ENCODE data around the gene FRMD5.

The FRMD5 gene

DNA sequence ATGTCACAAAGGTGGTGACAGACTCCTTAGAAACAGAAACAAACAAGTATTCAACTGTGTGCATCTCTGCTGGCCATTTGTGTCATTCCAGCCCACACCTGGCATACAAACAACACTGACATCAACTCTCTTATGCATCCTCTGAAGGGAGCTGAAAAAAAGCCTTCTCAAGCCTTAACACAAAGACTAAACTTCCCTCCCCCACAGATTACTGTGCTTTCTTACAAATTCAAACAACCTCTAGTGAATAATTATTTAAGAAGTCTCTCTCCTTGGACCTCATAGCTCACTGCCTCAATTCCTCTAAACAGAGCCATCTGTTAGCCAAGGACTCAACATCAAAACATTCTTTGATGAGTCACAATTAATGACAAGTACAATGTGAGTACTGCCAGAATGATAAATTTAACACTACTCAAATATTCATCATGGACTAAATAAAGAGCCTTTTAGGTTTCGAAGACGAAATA lies 236.2 kb downstream of the FRMD5 start:
- no peak for DNase-seq

DNA sequence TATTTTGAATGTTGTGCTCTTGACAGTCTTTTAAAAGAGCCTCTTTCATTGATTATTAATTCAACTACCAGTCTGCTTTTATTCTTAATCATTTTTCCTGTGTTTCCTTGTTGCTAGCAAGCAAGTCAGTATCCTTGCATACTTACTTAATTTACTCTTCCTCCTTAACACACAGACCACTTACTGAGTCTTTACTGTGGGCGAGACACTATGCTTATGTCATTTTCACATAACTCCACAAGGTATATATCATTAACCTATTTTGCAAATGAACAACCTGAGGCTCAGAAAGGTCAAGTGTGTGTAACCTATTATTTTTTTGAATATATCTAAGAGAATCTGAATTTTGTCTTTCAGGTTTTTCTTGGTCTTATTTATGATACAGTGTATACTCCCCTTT lies 237.3 kb downstream of the FRMD5 start:
- no peak for DNase-seq

DNA sequence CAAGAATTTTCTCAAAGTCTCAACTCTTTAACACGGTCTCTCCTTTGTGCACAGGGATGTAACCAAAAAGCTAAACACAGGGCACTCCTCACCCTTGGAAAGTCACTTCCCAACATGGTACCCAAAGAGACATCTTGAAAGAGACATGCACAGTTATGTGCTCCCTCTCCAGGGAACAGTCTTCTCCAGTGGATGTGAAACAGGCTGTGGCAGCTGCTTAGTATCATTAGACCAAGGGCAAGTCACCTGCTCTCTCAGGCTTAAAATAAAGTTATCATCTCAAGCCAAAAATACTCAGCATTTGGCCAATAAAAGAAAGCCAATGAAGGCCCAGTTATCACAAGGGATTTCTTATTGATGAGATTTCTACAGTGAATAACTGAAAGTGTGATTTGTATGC lies 239.9 kb downstream of the FRMD5 start:
- DNase-seq, result no peak

DNA sequence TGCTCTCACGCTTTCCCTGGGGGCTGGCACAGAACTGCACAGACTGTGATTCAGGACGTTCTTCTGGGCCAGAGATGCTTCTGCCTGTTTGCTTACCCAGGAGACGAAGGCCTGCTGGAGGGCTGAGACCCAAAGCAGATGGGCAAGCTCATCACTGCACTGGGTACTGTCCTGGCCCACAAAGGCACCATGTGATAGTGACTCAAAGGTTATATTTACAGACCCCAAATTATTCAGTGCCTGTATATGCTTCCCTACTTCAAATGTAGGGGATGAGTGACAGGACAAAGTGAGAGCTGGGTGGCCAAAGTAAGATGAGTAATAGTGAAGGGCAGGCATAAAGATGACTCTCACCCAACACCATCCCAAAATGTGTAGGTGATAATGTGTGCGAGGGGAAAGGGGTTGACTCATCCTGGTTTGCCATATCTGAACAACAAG lies 240.9 kb downstream of the FRMD5 start:
- DNase-seq, result no peak

DNA sequence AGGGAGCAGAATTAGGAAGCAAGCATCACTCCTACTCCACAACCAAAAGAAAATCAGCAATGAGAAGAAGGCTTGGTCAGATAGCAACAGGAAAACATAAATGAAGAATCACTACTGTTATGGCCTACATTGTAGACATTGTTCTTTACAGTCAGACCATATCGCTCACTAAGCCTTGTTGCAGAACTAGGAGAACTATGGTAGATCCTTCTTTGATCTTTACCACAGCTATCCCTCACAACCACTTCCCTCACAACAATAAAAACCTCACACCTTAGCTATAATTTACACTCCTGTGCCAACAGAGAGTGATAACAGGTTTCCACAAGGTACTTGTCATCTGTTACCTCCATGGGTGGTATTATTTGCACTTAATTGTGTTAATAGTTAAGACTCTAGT lies 241.7 kb downstream of the FRMD5 start:
- DNase-seq, result no peak

DNA sequence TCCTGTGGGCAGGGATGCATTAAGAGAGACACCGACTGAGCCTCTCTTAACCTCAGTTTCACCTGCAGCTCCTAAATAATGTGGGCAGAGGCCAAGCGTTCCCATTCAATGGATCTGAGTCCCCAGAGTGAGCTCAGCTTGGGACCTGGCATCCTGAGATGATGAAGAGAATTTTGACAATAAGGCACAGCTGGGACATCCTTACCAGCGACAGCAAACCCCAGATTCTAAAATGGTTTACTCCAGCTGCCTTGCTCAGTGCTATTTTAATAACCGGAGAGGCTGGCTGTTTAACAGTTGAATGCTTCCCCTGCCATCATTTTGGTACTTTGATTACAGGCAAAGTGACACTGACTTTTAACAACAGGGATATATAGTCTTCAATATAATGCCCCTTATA lies 244.5 kb downstream of the FRMD5 start:
- DNase-seq, result no peak

DNA sequence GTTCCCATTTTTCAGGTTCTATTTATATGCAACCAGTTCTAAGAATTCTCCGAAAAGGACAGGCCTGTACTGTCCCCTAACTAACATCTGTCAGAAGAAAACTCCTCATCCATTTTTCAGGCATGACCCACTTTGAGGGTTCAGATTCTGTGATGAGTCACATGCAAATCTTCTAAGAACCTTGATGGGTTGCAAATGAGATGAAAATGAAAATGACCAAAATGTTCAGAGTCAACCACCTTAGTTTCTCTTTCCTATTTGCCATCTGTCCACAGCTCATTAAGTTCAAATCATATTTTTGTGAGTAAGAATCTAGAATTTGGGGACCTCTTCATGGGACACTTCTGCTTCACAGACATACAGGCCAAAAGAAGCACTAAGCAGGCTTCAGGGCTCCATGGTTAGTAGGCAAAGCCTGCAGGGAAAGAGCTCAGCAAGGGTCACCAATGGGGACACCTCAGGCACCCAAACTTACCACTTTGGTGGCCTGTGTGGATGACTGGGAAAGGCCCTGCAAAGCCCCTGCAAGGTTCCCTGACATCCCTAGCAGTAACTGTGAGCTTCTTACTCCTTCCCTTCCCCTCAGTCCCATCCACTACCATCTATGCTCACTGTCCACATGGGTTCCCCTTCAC lies 246.3 kb downstream of the FRMD5 start:
- no peak for DNase-seq

DNA sequence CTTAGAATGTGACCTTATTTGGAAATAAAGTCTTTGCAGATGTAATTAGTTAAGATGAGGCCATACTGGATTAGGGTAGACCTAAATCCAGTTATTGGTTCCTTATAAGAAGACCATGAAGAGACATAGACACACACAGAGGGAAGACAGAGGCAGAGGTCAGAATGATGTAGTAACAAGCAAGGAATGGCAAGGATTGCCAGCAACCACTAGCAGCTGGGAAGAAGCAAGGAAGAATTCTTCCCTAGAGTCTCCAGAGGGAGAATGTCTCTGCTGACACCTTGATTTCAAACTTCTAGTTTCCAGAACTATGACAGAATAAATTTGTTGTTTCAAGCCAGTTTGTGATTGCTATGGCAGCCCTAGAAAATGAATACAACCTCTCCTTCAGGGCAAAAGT lies 251.6 kb downstream of the FRMD5 start:
- DNase-seq, result no peak

DNA sequence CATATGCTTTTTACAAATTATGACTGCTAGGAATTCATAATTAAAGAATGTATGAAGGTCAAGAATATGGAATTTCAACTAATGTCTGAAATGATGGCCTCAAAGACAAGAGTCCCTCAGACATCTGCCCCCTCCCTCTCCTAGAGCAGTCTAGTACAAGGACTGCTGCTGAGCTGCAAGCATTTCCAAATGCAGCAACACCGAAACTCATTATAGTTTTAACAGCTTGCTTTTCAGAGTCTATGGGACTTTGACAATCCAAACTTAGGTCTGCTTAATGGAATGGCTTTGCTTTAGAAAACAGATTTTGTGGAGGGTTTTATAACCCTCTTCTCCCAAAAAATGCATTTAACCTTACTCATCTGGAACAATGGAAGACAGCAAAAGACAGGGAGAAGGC lies 252.9 kb downstream of the FRMD5 start:
- no peak for DNase-seq

DNA sequence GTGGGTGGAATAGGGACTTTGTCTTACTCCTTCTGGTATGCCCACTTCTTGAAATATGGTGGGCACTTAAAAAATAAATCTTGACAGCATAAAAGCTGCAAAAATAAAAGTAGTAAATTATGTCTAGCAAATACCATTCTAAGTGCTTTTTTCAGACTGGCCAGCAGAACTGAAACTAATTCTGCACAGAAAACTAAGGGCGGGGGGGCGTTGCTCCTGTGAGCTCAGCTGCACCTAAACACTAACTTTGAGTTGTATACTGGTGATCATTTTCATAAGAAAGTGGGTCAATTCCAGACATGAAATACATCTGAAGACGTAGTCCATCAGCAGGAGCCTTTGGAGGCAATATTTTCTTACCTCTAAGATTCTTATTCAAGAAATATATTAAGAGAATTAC lies 253.5 kb downstream of the FRMD5 start:
- no peak for DNase-seq

DNA sequence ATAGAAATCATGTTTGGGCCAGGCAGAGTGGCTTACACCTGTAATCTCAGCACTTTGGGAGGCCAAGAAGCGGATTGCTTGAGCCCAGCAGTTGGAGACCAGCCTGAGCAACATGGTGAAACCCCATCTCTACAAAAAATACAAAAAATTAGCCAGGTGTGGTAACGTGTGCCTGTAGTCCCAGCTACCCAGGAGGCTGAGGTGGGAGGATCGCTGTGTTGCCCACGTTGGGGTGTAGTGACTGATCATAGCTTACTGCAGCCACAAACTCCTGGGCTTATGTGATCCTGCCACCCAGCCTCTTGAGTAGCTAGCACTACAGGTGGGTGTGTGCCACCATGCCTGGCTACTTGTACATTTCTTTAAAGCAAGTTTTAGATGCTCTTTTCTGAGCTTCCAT lies 254.0 kb downstream of the FRMD5 start:
- no peak for DNase-seq

DNA sequence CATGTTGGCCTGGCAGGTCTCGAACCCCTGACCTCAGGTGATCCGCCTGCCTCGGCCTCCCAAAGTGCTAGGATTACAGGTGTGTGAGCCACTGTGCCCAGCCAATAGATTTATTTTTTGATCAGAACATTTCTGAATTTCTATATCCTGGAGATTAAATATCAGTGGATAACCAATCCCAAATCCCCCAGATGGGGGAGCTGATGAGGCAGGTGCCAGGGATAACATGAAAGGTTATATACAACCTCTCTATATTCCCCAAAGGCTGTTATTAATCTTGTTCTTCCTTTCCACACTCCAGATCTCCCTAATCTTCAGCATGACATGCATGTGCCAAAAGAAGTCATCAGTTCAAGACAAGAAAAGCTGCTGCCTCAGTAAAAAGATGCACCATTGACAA lies 256.0 kb downstream of the FRMD5 start:
- DNase-seq, result no peak

DNA sequence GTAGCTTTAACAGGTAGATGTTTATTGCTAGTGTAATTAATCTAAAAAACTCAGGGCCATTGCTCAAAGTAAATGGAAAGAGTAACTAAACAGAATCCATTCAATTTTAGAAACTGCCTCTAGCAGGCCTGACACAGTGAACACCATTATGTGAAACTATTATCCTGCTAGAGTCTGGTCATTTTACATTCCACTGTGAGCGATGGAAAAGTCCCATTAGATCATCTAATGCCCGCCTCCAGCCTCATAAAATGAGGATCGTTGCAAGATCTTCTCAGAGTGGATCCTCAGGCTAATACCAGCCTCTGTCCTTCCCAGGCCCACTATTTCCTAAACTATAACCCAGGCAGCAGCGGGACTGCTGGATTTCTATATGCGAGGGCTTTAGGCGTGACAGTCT lies 260.6 kb downstream of the FRMD5 start:
- no peak for DNase-seq

DNA sequence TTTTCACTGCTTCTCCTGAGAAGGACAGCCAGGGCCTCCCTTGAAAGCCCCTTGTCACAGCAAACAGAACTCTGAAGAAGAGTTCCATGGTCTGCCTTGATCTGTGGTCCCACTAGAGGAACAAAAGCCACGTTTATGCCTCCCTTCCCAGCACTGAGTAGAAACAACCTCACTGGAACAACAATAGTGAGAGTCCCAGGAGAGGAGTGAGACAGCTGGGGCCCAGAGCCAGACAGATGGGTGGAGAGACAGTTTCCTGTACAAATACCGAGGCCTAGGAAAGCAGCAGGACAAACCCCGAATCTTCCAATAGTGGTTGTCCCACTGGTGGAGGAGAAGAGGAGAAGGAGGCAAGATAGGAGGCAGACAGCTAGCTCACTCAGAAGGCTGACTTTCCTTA lies 262.2 kb downstream of the FRMD5 start:
- DNase-seq, result no peak

DNA sequence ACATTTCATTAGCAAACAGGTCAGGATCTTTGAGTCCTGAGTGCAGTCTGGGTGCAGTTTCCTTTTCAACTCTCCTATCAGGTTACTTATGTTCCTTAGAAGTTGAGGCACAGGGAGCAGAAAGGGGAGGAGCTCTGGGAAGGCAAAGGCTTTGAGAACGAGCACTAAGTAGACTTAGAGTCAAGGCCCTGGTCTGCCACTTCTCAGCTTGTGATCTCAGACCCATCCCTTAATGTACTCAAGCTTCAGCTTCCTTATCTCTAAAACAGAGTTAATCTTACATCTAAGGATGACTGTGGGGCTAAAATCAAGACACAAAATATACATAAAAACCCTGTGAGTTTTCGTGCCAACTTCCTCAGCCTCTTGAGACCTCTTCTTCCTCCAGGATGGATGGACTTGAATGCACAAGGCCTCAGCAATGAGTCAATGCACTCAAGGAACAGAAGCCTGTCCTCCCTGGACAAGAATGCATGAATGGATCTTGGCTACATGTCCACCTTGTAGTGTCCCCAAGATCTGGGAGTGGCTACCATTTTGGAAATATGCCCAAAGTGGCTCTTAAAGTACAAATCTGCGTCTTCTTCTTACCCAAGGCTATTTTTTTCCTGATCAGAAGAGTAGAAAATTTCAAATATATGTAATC lies 263.2 kb downstream of the FRMD5 start:
- no peak for DNase-seq

DNA sequence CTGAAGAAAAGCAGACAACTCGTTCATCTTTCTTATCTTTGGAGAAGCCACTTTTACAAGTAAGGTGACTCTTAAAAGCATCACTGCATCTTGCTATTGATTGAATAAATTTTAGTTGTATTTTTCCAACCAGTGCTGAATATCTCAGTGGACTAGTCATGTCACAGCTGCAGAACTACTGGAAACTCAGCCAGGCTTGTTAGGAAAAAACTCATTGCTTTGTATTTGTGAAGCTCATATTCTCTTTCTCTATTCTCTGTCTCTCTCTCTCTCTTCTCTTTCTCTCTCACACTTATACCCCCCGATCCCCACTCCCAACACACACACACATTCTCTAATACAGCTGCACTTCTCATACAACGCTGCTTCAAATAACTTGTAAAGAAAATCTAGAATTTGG lies 264.0 kb downstream of the FRMD5 start:
- DNase-seq, result no peak

DNA sequence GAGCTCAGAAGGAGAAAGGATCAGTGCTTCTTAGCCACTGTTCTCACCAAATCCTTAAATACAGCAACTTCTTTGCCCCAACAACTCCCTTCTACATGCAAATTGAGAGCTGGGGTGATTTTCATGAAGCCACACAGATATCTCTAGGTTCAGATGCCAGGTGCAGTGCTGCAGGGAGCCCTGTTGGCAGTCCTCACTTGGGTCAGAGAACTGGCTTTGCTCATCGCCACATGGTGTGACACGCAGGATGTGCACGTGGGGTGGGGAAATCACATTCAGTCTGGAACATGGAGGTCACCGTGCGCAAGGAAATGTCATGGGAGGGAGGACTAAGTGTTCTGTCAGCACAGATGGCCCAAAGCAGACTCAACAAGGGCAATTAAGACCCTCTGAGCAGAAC lies 264.5 kb downstream of the FRMD5 start:
- no peak for DNase-seq

DNA sequence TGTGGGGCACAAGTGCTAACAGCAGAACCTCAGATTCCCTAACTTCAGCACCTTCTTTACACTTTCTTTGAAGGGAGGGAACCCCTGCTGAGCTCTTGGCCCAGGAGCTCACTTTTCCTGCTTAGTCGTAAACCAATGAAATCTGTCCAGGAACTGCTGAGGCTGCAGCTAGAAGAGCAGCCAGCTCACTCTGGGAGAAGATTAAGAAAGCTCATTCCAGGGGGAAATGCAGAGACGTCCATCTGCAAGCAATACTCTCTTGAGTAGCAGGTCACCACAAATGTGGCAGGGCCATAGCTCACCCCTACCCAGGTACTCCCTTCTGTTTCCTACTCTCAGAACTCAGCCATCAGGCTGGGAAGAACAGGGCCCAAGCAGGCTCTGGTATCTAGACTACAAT lies 265.0 kb downstream of the FRMD5 start:
- no peak for DNase-seq

DNA sequence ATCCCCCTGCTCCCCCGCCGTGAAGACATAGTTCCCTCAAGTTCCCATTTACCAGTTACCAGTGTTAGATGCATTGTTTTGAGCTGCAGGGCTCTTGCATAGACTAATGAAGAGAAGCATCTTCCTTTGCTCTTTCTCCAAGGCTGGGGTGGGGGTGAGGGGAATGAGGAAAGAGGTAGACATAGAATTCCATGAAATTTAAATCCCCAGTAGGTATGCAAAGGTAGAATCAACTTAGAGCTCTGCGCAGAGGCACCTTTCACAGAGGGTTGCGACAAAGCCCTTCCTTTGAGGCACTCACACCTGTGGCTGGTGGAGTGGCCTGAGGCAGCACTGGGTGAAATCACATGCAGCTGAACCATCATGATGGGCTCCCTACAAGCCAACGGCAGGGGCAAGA lies 266.9 kb downstream of the FRMD5 start:
- DNase-seq, result no peak

DNA sequence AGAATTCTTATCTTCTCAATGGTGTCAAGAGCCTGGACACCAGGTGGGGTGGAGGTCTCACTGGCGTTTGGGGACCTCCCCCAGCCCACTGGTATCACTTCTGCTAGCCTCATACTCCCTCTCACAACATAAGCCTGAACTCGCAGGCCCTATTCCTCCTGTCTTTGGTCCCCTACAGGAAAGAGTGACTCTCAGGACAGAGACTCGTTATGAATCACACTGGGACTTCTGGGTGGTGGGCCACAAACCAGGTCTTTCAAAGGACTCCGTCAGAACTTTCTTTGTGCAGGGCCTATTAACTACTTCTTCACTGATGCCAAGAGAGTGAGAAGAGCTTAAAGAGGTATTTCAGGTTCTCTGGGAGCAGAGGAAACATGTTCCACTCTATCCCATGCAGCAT lies 267.9 kb downstream of the FRMD5 start:
- DNase-seq, result no peak

DNA sequence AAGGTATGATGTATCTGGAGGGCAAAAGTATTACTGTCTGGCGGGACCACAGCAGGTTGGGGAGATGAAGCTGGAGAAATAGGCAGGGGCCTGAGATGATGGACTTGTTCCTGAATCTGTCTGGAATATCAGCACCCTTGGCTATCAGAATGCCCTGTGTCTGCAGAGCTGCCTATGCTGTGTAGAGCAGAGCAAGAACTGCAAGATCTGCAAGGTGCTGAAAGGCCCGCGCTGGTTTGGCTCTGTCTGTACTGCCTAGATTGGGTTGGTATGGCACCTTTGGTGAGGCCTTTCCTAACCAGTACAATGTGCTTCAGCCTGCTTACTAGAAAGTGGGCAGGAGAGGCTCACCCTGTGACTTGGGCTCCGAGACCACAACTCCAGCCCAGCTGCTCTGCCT lies 271.5 kb downstream of the FRMD5 start:
- no peak for DNase-seq

DNA sequence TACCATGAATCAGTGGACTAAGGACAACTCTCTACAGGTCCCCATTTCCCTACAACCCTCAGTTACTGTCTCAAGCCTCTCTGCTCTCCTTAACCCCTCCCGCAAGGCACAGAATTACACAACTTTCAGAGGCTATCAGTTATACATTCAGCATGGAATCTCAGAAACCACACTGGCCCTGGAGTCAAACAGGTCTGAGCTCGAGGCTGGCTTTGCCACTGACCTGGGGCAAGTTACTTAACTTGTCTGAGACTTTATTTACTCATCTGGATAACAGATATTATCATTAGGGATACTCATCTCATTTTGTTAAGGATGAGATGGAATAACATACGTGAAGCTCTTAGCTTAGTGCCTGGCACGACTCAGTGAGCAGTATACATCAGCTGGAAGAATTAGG lies 273.1 kb downstream of the FRMD5 start:
- DNase-seq, result no peak

DNA sequence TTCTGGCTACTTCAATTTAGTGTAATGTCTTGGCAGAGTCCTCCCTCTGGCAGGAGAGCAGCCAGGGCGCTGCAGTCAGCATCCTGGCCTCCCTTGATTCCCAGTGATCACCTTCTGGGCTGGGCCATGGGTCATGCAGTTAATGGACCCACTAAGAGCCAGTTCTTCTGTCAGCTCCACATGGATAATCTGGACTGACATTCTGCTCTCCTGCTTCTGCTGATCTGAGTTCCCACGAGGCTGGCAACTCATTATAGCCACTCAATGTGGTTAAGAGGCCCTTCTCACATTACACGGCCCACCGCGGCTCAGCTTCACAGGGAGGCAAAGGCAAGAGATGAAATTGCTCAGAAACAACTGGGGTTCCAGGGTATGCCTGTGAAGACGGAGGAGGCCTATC lies 274.3 kb downstream of the FRMD5 start:
- DNase-seq, result no peak

DNA sequence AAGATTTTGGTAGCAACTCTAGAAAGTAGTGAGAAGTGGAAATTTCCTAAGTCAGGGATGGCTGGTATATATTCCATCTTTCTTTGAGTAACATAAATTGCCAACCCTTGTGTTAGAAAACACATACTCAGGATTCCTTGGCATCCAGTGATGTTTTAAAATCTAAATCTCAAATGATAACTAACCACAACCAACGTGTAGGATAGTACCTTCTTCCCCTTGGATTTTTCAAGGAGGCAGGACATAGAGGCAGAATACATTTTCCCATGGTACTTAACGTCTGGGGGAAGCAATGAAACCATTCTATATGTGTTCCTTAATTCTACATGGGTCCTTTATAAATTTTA lies 274.8 kb downstream of the FRMD5 start:
- DNase-seq, result no peak

DNA sequence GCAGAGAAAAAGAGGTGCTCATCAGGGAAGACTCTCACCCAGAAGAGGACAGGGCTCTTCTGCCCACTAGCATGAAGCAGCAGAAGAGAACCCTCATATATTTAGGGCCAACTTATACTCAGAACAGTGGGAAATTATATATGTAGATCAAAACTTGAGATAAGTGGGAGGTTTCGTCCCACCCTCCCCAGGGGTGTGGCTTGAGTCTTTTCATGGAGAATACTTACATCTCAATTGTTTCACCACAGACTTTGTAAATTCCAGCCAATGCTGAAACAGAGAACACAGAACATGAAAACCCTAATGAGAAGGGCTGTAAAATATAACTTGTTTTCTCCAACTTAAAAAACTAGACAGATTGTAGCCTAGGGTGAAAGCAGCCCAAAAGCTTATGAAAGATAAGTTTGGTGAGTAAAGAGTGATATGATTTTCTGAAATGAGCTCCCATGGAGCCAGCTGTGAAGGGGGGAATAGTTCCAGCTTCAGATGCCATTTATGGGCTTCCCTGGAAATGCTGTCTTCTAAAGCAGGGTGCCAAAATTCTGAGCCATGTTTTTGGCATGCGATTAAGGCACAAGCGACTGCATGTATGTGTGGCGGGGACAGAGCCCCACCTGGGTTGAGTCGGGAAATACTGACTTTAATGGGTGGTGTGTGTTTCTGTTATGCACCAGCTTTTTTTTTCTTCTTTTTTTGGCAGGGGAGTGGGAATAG lies 275.4 kb downstream of the FRMD5 start:
- DNase-seq, result no peak
